Occipital lobe (tissue), 2 donors: ENCODE measurements around the gene RAE1. TPM values are rescaled to one million over a fixed set of nuclear protein-coding genes. Genes with fewer than 3 reads are reported as not detected.
"Not testable (repeated sequence)": the region's sequence is repeated elsewhere in the genome, so short reads cannot be mapped to it uniquely, and the experiment has no call there.

ENCODE experiments used
- DNase-seq: peaks from one replicate; lab custom pipeline; 2025; lab: John Stamatoyannopoulos, UW
- total RNA-seq: library from RNA; depleted of rRNA; stranded (reverse); fragments of >200 nt; gene quantifications from one replicate; pipeline ENCODE4 v1.2.3, GENCODE V29; 2014

The RAE1 gene
- total RNA-seq, 1 donor from 2014 or later = 35.2 TPM

- DNase-seq = no peak
Observed at GRCh38 chr20:57413986-57414385, 62.9 kb downstream of the RAE1 start.

DNA sequence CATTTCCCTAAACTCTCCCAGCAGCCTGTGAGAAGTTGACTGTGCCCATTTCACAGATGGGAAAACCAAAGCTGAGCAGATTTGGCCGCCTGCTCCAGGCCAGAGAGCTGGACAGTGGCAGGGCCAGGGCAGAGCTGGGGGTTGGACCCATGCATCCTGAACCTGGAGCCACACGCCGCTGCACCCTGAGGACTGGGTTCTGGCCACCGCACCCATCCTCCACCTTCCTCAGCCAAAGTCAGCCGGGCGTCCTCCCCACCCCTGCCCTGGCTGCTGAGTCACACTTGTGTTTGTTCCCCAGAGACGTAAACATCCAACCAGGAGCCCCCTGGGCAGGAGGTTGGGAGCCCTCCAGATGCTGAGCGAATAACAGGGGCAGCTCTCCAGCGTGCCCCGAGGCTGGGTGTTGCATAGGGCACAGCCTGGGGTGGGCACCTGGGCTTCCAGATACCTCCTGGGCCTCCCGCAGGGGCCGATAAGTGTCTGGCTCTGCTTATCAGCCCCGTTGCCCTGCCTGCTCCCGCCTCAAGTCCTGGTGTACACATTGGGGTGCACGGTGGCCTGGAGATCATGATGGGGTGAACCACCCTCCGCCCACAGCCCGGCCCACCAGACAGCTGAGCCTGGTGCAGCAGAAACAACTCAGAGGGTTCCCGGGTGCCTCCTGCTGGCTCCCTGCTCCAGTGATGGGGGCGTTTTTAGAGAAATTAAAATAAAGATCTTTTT is 64.0 kb downstream of the RAE1 start:
- DNase-seq = no peak

DNA sequence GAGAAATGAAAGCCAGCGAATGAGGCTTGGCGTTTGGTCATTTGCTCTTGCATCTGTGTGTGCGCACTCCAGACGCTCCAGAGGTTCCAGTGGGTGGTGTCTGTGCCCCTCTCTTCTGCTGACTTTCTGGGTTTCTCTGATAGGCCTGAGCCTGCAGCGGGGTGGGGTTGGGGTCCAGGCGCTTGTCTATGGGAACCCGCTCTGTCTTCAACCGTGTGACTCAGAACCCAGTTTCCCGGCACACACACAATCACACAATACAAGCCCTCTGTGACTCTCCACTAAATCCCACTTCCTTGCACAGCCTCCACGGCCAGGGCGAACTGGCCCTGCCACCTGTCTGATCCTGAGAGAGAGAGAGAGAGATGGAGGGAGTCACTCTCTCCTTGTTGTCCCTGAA is 64.7 kb downstream of the RAE1 start:
- DNase-seq = no peak

- DNase-seq = no peak
Observed at GRCh38 chr20:57416296-57417022, 65.4 kb downstream of the RAE1 start.

GRCh38 chr20:57417051-57417689 is 66.1 kb downstream of the RAE1 start:
- DNase-seq = no peak

GRCh38 chr20:57417830-57418780 is 67.0 kb downstream of the RAE1 start:
- DNase-seq = no peak

DNA sequence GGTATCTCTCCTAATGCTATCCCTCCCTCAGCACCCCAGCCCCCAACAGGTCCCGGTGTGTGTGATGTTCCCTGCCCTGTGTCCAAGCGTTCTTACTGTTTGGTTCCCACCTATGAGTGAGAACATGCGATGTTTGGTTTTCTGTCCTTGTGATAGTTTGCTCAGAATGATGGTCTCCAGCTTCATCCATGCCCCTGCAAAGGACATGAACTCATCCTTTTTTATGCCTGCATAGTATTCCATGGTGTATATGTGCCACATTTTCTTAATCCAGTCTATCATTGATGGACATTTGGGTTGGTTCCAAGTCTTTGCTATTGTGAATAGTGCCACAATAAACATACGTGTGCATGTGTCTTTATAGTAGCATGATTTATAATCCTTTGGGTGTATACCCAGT is 68.4 kb downstream of the RAE1 start:
- not testable (repeated sequence) for DNase-seq

DNA sequence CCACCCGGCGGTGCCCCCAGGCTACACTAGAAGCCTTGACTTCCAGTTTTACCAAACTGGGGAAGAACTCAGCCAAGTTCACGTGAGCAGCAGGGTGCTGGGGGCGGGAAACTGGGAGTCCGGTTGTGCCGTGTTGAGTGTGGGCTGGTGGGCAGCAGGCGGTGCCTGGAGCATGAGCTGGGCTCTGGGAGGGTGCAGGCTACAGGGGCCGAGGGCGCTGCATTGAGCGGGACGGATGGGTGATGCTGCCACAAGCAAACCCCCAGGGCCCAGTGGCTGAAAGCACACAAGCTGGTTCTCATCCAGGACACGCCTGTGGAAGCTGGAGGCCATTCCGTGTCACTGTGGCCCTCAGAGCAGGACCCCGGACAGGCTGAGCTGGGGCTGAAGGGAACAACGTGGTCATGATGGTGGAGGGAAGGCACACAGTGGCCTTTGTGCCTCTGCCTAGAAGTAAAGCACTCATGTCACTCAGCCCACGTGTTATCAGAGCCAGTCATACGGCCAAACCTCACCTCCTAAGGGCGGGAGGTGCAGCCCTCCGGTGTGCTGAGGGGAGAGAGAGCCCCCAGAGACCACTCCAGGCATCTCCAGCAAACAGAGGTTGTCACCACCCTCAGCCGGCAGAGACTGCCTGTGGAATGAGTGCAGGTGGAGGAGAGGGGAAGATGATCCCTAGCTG is 69.7 kb downstream of the RAE1 start:
- no peak for DNase-seq

GRCh38 chr20:57421253-57422220 is 70.5 kb downstream of the RAE1 start:
- no peak for DNase-seq

DNA sequence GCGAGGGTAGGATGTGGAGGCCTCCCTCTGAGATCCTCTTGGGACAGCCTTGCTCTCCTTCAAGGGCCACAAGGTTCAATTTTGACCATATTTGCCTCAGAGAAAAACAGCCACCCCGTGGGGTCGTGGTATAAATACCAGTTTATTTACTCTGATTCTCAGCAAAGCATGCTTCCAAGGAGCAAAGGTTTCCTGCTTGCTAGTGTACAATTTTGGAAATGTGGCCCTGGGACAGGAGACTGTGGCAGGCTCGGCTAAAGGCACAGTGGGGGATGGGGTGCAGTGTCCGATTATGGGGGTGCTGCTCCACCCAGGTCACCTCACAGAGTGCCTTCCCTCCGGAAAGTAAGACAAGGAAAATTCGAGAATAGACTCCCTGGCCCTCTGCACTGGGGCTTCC is 71.2 kb downstream of the RAE1 start:
- no peak for DNase-seq

DNA sequence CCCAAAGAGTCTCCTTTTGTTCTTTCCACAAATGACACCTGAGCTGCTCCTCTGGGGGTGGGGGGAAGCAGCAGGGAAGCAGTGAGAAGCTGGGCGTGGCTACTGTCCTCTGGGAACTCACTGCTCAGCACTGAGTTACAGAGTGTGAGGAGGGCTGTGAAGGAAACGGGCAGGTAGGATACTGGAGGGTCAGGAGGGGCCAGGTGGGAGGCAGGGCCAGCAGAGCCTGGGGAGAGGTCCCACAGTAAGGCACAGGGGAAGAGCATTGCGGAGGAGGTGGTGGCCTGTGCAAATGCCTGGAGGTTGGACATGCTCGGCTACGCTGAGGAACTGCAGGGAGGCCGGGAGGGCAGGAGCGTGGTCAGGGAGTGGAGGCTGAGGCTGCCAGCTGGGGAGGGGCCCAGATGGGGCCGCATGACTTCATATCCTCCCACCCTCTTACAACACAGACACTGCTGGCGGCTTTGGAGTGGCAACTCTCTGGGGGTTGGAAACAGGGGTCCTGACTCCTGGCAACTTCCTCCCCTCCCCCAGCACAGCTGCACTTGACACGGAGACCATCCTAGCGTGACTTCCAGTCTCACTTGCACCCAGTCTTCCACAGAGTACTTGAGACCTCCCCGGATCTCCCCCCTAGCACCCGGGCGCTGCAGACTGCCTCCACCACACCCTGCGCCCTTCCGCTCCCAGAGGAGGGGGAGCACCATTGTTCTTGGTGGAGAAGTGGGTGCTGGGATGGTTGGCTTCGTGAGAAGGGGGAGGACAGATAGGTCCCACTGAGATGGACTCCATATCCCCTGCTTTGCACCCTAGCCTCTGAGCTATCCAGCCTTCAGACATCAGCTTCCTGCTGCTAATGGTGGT is 74.3 kb downstream of the RAE1 start:
- DNase-seq = no peak

DNA sequence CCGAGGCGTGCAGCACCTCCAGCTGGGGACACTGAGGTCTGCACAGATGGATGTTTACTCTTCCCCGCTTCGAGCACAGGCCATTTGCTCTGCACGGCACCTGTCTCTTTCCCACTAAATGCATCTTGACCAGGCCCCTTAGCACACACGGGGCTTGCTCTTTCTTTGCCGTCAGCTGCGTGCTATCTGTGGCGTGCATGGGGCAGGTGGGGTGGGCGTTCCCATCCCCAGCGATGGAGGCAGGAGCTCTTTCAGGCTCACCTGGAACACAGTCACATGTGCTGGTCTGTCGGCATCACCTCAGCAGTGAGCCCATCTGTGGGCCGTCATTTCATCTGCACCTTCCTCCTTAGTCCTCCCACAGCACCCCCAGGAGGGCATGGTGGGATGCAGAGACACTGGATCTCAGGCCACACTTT is 75.2 kb downstream of the RAE1 start:
- DNase-seq = no peak

DNA sequence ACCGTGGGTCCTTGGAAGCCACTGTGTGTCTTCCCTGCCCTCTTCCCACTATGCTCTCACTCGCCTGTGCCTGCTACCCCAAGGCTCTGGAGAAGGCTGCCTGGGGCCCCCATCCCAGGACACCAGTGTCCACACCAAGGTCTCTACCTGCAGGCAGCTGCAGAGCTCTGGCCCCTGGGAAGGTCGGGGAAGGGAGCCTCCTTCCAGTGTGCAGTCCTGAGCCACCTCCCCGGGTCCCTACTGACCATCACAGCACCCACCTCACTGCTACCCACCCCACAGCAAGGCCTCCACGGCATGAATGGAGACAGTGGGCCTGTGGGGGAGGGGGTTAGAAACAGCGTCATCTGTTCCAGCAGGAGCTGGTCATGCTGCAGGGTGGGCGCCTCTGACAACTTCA is 75.8 kb downstream of the RAE1 start:
- DNase-seq = no peak

GRCh38 chr20:57428324-57429158 is 77.5 kb downstream of the RAE1 start:
- DNase-seq = peak; percentile 20
